Endothelial cell of umbilical vein (primary cell): ENCODE measurements around the gene TAF3.

Experiments used
- CTCF ChIP-seq, 2 donors: IDR thresholded peaks; 1 replicate in 1 of 2; 2 replicates in 1 of 2; pipeline ENCODE4 v1.5.1; 2011; ENCODE audit warnings: low read length in 2 of 2, mild to moderate bottlenecking in 2 of 2, moderate library complexity in 2 of 2, control low read depth in 1 of 2, inconsistent platforms in 1 of 2, low read depth in 1 of 2; ENCODE audit not compliant: insufficient read depth in 1 of 2; ENCODE audit errors: extremely low read depth in 1 of 2
- EZH2 ChIP-seq: IDR thresholded peaks from 2 replicates; pipeline ENCODE4 v1.6.1; 2012; ENCODE audit warnings: borderline replicate concordance, low read depth, mild to moderate bottlenecking, moderate library complexity, low read length, inconsistent platforms; ENCODE audit not compliant: severe bottlenecking
- JUN ChIP-seq: IDR thresholded peaks from 2 replicates; pipeline ENCODE4 v1.6.1; 2011; ENCODE audit warnings: borderline replicate concordance, low read depth; ENCODE audit not compliant: insufficient read length, insufficient read depth
- POLR2A ChIP-seq: IDR thresholded peaks from 2 replicates; pipeline ENCODE4 v1.6.1; 2012; ENCODE audit warnings: low read depth, mild to moderate bottlenecking, control low read depth, low read length
- POLR2AphosphoS5 ChIP-seq: IDR thresholded peaks from 2 replicates; pipeline ENCODE4 v1.6.1; 2012; ENCODE audit warnings: low read depth, mild to moderate bottlenecking, control low read depth, low read length, moderate library complexity; ENCODE audit not compliant: insufficient read depth

- TF ChIP-seq CTCF (IDR thresholded peaks at IDR 0.05; ENCODE audit: extremely low read depth in 1 of 2, insufficient read depth in 1 of 2, low read depth in 1 of 2, low read length in 2 of 2) (no peak), JUN (no peak), EZH2 (no peak), POLR2AphosphoS5 (no peak), POLR2A (no peak)
Observed at GRCh38 chr10:7962592-7962991, 144.3 kb downstream of the TAF3 start.
